ENCODE data around the gene AQP5.

GRCh38 chr12:49968471-49968870 is 6.8 kb downstream of the AQP5 start:
- TF ChIP-seq, protein P1, sequence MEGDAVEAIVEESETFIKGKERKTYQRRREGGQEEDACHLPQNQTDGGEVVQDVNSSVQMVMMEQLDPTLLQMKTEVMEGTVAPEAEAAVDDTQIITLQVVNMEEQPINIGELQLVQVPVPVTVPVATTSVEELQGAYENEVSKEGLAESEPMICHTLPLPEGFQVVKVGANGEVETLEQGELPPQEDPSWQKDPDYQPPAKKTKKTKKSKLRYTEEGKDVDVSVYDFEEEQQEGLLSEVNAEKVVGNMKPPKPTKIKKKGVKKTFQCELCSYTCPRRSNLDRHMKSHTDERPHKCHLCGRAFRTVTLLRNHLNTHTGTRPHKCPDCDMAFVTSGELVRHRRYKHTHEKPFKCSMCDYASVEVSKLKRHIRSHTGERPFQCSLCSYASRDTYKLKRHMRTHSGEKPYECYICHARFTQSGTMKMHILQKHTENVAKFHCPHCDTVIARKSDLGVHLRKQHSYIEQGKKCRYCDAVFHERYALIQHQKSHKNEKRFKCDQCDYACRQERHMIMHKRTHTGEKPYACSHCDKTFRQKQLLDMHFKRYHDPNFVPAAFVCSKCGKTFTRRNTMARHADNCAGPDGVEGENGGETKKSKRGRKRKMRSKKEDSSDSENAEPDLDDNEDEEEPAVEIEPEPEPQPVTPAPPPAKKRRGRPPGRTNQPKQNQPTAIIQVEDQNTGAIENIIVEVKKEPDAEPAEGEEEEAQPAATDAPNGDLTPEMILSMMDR (IDR thresholded peaks at IDR 0.05), result no peak
- no peak for TF ChIP-seq POLR2A (IDR thresholded peaks at IDR 0.05)
